ENCODE data around the gene RPH3AL.
A peak's percentile ranks its signal among the peaks of the same experiment; 100 is the strongest.

RPH3AL gene

GRCh38 chr17:340074-340473, 12.5 kb downstream of the RPH3AL start:
- TF ChIP-seq CTCF (IDR thresholded peaks at IDR 0.05; ENCODE audit: unreplicated experiment in 3 of 3) = no peak
- peaks cover 45% of the 10 kb centered on the region for H3K4me1 Mint-ChIP-seq
- no peak overlapping the region for H3K27ac Mint-ChIP-seq
- H3K36me3 Mint-ChIP-seq (ENCODE audit: low read depth) = peaks cover 5% of the 10 kb centered on the region
- H3K9me3 Mint-ChIP-seq = peaks cover 3% of the 10 kb centered on the region
- H3K4me3 Mint-ChIP-seq = no peak overlapping the region
- peaks cover 13% of the 10 kb centered on the region for H3K27me3 Mint-ChIP-seq (ENCODE audit: low read depth)

GRCh38 chr17:339193-340061, 13.2 kb downstream of the RPH3AL start:
- Mint-ChIP-seq H3K9me3 (peaks cover 3% of the 10 kb centered on the region), H3K4me1 (peaks cover 49% of the 10 kb centered on the region), H3K36me3 (ENCODE audit: low read depth) (peaks cover 3% of the 10 kb centered on the region), H3K27me3 (ENCODE audit: low read depth) (peaks cover 16% of the 10 kb centered on the region), H3K4me3 (no peak overlapping the region), H3K27ac (peak overlapping the region; percentile 74 to 87 (median 79))
- TF ChIP-seq CTCF (IDR thresholded peaks at IDR 0.05; ENCODE audit: unreplicated experiment in 3 of 3) = no peak

GRCh38 chr17:338442-339192, 14.0 kb downstream of the RPH3AL start:
- no peak for TF ChIP-seq CTCF (IDR thresholded peaks at IDR 0.05; ENCODE audit: unreplicated experiment in 3 of 3)
- Mint-ChIP-seq H3K27ac (peak overlapping the region; percentile 74 to 88 (median 79)), H3K9me3 (no peaks in the 10 kb centered on the region), H3K27me3 (ENCODE audit: low read depth) (peaks cover 20% of the 10 kb centered on the region), H3K4me3 (peak overlapping the region in 1 of 3 experiments; percentile 51), H3K4me1 (peaks cover 56% of the 10 kb centered on the region), H3K36me3 (ENCODE audit: low read depth) (no peaks in the 10 kb centered on the region)

GRCh38 chr17:337866-338265, 14.7 kb downstream of the RPH3AL start:
- peak overlapping the region in 2 of 3 experiments; percentile 2 to 24 for H3K4me3 Mint-ChIP-seq
- peaks cover 20% of the 10 kb centered on the region for H3K27me3 Mint-ChIP-seq (ENCODE audit: low read depth)
- H3K9me3 Mint-ChIP-seq = no peaks in the 10 kb centered on the region
- no peak for TF ChIP-seq CTCF (IDR thresholded peaks at IDR 0.05; ENCODE audit: unreplicated experiment in 3 of 3)
- H3K36me3 Mint-ChIP-seq (ENCODE audit: low read depth) = no peaks in the 10 kb centered on the region
- peak overlapping the region; percentile 45 to 88 (median 79) for H3K27ac Mint-ChIP-seq
- H3K4me1 Mint-ChIP-seq = peaks cover 64% of the 10 kb centered on the region

GRCh38 chr17:337453-337852, 15.2 kb downstream of the RPH3AL start:
- Mint-ChIP-seq H3K4me1 (peaks cover 68% of the 10 kb centered on the region), H3K4me3 (peak overlapping the region in 1 of 3 experiments; percentile 2), H3K27me3 (ENCODE audit: low read depth) (peaks cover 19% of the 10 kb centered on the region), H3K36me3 (ENCODE audit: low read depth) (no peaks in the 10 kb centered on the region), H3K9me3 (no peaks in the 10 kb centered on the region), H3K27ac (peak overlapping the region; percentile 45 to 88 (median 79))
- TF ChIP-seq CTCF (IDR thresholded peaks at IDR 0.05; ENCODE audit: unreplicated experiment in 3 of 3) = no peak
